Vagina (tissue), 2 donors: ENCODE data around the gene ANKRD24.

Experiments
- POLR2A ChIP-seq, 2 donors: fragments of 450-650 bp; IDR thresholded peaks; one replicate each; pipeline ENCODE4 v1.6.1; 2017; ENCODE audit warnings: antibody characterized with exemption in 2 of 2, mild to moderate bottlenecking in 2 of 2, moderate library complexity in 2 of 2
- POLR2AphosphoS5 ChIP-seq, 2 donors: sonication (generic); formaldehyde crosslinking; IDR thresholded peaks; one replicate each; pipeline ENCODE4 v1.9.0; 2017; ENCODE audit warnings: antibody characterized with exemption in 2 of 2, mild to moderate bottlenecking in 2 of 2, low read depth in 1 of 2; ENCODE audit not compliant: insufficient read depth in 1 of 2
- TF ChIP-seq, protein P1 (sequence below), 3 experiments: fragments of 450-650 bp in 2 of 3; fragments of 200-600 bp in 1 of 3; sonication (generic) in 1 of 3; IDR thresholded peaks; one replicate each; pipeline ENCODE4 v1.5.1; 2017 to 2019; ENCODE audit warnings: antibody characterized with exemption in 3 of 3, mild to moderate bottlenecking in 2 of 3, moderate library complexity in 2 of 3

DNA sequence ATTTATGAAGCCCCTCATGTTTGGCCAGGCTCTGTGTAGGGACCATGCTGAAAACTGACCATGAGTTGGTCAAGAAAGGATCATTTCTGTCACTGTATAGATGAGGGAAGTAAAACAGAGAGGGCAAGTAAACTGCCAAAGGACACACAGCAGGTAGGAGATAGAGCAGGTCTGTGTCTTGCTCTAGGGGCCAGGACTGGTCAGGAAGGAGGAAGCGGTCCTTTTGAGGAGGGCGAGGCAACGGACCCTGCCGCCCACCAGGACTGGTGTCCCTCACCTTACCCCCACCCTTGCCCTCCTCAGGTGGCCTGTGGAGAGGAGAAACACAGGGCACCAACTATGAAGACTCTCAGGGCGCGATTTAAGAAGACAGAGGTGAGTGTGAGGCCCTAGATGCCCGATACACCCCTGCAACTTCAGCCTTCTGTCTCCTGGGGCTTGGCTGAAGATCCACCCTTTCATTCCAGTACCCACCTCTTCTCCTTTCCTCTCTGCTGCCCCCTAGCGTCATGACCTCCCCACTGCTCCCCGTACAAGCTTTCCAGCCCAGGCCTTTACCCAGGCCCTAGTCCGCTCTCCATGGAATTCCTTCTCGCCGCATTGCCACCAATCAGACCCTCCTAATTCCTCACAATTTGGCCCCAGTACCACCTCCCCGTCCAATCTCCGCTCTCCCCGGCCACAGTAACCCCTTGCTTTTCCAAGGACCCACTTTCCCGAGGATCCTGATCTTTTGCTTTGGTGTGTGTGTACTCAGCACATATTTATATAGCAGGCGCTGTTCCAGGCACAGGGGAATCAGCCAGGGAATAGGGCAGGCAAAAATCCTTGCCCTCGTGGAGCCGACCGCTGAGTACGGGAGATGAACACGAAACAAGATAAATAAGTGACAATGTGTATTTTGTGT, 3.9 kb downstream of the ANKRD24 start:
- TF ChIP-seq POLR2A (IDR thresholded peaks at IDR 0.05) (no peak), POLR2AphosphoS5 (IDR thresholded peaks at IDR 0.05; ENCODE audit: insufficient read depth in 1 of 2, low read depth in 1 of 2) (no peak)
- TF ChIP-seq, protein P1, sequence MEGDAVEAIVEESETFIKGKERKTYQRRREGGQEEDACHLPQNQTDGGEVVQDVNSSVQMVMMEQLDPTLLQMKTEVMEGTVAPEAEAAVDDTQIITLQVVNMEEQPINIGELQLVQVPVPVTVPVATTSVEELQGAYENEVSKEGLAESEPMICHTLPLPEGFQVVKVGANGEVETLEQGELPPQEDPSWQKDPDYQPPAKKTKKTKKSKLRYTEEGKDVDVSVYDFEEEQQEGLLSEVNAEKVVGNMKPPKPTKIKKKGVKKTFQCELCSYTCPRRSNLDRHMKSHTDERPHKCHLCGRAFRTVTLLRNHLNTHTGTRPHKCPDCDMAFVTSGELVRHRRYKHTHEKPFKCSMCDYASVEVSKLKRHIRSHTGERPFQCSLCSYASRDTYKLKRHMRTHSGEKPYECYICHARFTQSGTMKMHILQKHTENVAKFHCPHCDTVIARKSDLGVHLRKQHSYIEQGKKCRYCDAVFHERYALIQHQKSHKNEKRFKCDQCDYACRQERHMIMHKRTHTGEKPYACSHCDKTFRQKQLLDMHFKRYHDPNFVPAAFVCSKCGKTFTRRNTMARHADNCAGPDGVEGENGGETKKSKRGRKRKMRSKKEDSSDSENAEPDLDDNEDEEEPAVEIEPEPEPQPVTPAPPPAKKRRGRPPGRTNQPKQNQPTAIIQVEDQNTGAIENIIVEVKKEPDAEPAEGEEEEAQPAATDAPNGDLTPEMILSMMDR (IDR thresholded peaks at IDR 0.05) = peak in 2 of 3 experiments; percentile 5 to 37
